Measurements from ENCODE around the gene LGALS4.

The LGALS4 gene

DNA sequence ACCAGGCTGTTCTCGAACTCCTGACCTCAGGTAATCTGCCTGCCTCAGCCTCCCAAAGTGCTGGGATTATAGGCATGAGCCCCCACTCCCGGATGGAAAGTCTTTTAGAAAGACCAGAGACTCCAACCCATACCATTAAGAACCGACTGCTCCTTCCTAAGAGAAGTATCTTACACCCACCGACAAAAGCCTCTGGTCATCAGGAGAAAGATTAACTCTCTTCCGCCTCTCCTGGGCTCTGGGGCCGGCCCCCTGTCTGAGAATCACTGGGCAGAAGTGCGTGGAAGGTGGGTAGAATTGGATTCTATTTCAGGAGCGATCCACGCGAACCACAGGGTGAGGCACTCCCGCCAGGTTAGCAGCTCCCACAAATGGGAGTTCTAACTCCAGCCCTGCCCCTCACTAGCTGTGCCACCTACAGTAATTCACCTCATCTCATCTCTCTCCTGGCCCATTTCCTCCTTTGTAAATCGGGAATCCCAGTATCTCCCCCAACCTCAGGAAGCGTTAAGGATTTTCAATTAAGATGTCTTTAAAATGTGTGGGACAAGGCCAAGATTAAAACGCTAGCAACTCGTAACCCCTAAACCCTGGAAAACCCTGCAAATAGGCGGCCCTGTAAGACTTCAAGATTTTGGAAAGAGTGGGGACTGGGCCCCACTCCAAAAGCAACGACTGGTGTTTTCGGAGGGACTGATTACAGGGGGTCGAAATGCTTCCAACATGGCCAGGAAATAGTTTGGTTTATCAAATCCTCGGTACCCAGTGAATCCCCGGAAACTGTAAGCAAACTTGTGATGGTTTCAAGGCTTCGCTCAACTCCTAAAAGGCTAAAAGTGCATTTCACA is 35.8 kb upstream of the LGALS4 start:
- TF ChIP-seq ELF4 (IDR thresholded peaks at IDR 0.05) (no peak), FOXK2 (IDR thresholded peaks at IDR 0.05) (no peak), BHLHE40 (IDR thresholded peaks at IDR 0.05; ENCODE audit: borderline replicate concordance) (no peak), ARNT (IDR thresholded peaks at IDR 0.05) (no peak), CTBP1 (IDR thresholded peaks at IDR 0.05; ENCODE audit: borderline replicate concordance) (no peak), PKNOX1 (IDR thresholded peaks at IDR 0.05) (no peak), ZNF384 (IDR thresholded peaks at IDR 0.05) (no peak), FOXM1 (IDR thresholded peaks at IDR 0.05; ENCODE audit: borderline replicate concordance) (no peak), TARDBP (IDR thresholded peaks at IDR 0.05) (no peak), SP1 (IDR thresholded peaks at IDR 0.05) (no peak), NFRKB (IDR thresholded peaks at IDR 0.05) (no peak), LEF1 (IDR thresholded peaks at IDR 0.05; ENCODE audit: borderline replicate concordance) (no peak)
- DNase-seq (ENCODE audit: extremely low spot score) = no peak
- POLR2A ChIA-PET = interaction anchor here (0.5 to 1.8 kb wide), 20 partner anchors 10 to 147 kb away, joined by 3 to 23 read pairs (median 4); partner anchors contain the start of genes ECH1, NFKBIB and SIRT2
- CTCF ChIA-PET = interaction anchor here (0.6 to 1.1 kb wide), 2 partner anchors 39 to 1908 kb away, joined by 3 to 6 read pairs; no protein-coding TSS in a partner anchor

- POLR2A ChIA-PET = interaction anchor here (1.1 kb wide), 1 partner anchor 10 kb away, joined by 3 read pairs; no protein-coding TSS in a partner anchor
- TF ChIP-seq FOXA1 (IDR thresholded peaks at IDR 0.05) (no peak), SP1 (IDR thresholded peaks at IDR 0.05) (no peak), PKNOX1 (IDR thresholded peaks at IDR 0.05) (no peak)
- CTCF ChIA-PET = no interaction called here
- DNase-seq (ENCODE audit: extremely low spot score) = no peak
These were observed 33.4 kb upstream of the LGALS4 start for GRCh38 chr19:38846097-38846496.

- ChIA-PET CTCF (no interaction called here), POLR2A (no interaction called here)
- TF ChIP-seq ZNF384 (IDR thresholded peaks at IDR 0.05) = no peak
- no peak for TF ChIP-seq FOXA1 (IDR thresholded peaks at IDR 0.05)
- no peak for TF ChIP-seq TARDBP (IDR thresholded peaks at IDR 0.05)
- TF ChIP-seq PKNOX1 (IDR thresholded peaks at IDR 0.05) = no peak
- TF ChIP-seq LEF1 (IDR thresholded peaks at IDR 0.05; ENCODE audit: borderline replicate concordance) = no peak
- TF ChIP-seq SP1 (IDR thresholded peaks at IDR 0.05) = no peak
- TF ChIP-seq FOXM1 (IDR thresholded peaks at IDR 0.05; ENCODE audit: borderline replicate concordance) = no peak
- no peak for TF ChIP-seq L3MBTL2 (conservative IDR thresholded peaks at IDR 0.05)
- no peak for TF ChIP-seq CTBP1 (IDR thresholded peaks at IDR 0.05; ENCODE audit: borderline replicate concordance)
- TF ChIP-seq HDGF (IDR thresholded peaks at IDR 0.05; ENCODE audit: borderline replicate concordance) = no peak
- no peak for TF ChIP-seq BHLHE40 (IDR thresholded peaks at IDR 0.05; ENCODE audit: borderline replicate concordance)
- no peak for TF ChIP-seq ARNT (IDR thresholded peaks at IDR 0.05)
- no peak for TF ChIP-seq SUZ12 (IDR thresholded peaks at IDR 0.05)
- no peak for TF ChIP-seq FOXK2 (IDR thresholded peaks at IDR 0.05)
- TF ChIP-seq NFRKB (IDR thresholded peaks at IDR 0.05) = no peak
- no peak for TF ChIP-seq ELF4 (IDR thresholded peaks at IDR 0.05)
- DNase-seq (ENCODE audit: extremely low spot score) = no peak
These were observed 32.8 kb upstream of the LGALS4 start for GRCh38 chr19:38845374-38846024.

DNA sequence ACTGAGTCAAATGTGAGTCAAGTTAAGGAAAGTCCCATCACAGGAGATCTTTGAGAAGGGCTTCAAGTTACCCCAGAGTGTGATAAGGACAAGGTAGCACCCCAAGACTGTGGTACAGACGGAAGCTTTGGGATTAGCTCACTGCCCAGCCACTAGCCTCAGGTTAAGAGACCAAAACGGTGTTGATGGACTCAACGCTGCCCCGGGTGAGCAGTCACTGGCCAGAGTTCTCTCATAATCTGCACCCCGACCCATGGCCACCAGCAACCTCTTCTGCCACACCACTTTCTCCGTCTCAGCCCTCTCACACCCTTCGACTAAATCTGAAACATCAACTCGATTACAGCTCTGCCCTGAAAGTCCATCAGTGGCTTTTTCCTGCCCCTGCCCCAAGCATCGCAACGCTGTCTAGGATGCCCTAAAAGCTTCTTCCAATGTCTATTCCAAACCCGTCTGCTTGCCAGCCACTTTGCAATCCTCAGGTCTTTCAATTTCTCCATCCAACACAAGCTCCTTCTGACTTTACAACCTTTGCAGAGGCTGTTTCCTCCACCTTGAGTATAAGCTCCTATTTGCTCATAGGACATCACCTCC is 31.4 kb upstream of the LGALS4 start:
- CTCF ChIA-PET = interaction anchor here (0.9 kb wide), 1 partner anchor 210 kb away, joined by 3 read pairs; no protein-coding TSS in a partner anchor

More for the DNA sequence above, 31.4 kb upstream of the LGALS4 start:
- POLR2A ChIA-PET = interaction anchor here (0.8 kb wide), 1 partner anchor 9 kb away, joined by 3 read pairs; no protein-coding TSS in a partner anchor
- DNase-seq (ENCODE audit: extremely low spot score) = no peak
- TF ChIP-seq TARDBP (IDR thresholded peaks at IDR 0.05) (no peak), HDGF (IDR thresholded peaks at IDR 0.05; ENCODE audit: borderline replicate concordance) (no peak), PKNOX1 (IDR thresholded peaks at IDR 0.05) (no peak), NFRKB (IDR thresholded peaks at IDR 0.05) (no peak), SP1 (IDR thresholded peaks at IDR 0.05) (no peak), L3MBTL2 (conservative IDR thresholded peaks at IDR 0.05) (no peak), ARNT (IDR thresholded peaks at IDR 0.05) (no peak), SUZ12 (IDR thresholded peaks at IDR 0.05) (no peak), ELF4 (IDR thresholded peaks at IDR 0.05) (no peak), LEF1 (IDR thresholded peaks at IDR 0.05; ENCODE audit: borderline replicate concordance) (no peak), FOXM1 (IDR thresholded peaks at IDR 0.05; ENCODE audit: borderline replicate concordance) (no peak)
